HuH-7 (cell line): Measurements from ENCODE around the gene CDSN.

Experiments
- DNase-seq: peaks from one replicate; pipeline ENCODE4 v3.0.0; 2011; ENCODE audit warnings: low spot score

The CDSN gene

DNA sequence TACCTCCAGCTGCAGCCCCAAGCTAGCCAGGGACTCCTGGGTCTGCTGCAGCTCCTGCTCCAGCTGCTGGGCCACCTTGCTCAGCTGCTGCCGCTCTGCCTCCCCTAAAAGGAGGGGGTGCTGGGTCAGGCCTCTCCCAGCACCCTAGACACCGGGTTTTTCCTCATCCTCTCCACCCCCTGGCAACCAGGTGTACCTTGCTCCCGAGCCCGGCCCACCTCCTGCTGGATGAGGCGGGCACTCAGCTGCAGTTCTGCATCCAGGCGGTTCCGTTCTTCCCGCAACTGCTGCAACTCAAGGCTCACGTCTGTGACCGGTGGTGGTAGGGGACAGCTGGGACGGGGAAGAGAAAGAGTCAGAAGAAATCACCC, 24.7 kb upstream of the CDSN start:
- no peak for DNase-seq

DNA sequence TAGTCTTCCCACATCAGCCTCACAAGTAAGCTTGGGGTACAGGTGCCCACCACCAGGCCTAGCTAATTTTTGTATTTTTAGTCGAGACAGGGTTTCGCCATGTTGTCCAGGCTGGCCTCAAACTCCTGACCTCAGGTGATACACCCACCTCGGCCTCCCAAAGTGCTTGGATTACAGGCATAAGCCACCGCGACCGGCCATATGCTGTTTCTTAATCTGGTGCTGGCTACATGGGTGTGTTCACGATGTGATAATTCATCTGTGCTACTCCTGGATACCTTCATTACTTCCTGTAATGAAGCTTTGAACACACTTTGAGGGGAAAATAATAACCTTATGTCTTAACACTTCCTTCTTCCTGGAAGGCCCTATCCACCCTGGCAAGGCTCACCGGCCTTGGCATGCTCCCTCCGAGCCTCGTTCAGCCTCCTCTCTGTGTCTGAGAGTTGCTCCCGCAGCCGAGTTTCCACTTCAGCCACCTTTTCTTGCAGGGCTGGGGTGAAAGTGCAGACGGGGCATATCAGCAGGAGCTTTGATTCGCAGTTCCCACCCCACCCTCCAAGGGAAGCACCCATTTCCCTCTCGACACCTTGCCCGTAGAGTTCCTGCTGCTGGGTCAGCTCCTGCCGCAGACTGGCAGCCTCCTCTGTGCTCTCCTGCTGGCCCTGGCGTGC, 24.2 kb upstream of the CDSN start:
- no peak for DNase-seq

DNA sequence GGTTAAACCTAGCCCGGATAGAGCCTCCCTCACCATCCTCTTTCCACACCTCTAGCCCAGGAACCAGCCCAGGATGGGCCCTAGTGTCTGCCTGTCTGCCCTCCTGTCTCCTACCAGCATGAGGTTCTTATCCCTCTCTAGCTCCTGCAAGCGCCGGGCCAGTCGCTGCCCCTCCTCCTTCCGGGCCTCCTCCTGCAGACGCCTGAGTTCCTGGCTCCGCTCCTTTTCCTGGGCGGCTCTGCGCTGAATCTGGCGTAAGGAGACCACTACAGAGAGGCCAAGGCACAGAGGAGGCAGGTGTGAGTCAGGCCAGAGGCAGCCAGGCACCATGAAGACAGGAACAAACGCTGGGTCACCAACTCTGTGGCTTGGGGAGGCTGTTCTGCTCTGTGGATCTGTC, 22.9 kb upstream of the CDSN start:
- DNase-seq: no peak

DNA sequence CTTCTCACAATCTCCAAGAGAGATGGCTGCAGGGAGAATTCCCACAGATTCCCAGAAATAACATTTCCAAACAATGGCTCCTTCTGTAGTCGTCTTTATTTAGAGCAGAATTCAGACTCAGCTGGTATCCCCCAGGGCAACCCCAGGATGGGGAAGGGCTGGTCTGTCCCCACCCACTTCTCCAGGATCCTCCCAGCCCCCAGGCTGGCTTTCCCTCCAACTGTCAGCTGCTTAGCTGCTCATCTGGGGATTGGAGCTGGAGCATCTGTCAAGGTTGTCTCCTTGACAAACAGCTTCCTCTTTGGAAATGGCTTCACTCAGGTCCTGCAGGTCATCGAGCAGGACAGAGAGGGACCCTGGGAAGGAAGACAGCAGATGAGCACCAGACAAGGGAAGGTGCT, 22.1 kb upstream of the CDSN start:
- DNase-seq: no peak

DNA sequence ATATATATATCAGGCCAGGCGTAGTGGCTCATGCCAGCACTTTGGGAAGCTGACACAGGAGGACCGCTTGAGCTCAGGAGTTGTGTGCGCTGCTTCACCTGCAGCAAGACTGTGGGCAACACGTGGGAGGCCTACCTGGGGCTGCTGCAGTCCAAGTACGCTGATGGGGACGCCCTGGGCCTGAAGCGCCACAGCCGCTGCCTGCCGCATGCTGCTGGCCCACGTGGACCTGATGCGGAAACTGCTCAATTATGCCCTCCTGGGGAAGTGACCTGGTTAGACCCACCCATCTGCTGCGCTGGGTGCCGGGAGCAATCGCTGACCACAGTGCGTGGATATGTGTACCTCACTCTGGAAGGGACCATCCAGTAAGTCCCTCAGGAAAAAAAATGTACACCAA, 20.4 kb upstream of the CDSN start:
- DNase-seq: no peak

DNA sequence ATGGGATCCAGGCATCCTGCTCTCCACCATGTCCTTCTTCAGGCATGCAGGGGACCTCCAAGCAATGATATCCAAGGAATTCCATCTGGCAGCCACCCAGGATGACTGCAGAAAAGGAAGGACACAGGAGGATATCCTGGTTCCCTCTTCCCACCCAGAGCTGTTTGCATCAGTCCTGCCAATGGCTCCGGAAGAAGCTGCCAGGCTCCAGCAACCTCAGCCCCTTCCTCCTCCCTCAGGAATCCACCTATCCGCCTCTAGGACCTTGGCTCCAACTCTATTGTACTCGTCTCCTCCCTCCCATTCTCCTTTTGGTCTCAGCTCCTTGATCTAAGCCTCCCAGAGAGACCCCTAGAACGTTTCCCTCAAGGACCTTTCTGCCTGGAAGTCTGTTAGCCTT, 19.4 kb upstream of the CDSN start:
- no peak for DNase-seq

DNA sequence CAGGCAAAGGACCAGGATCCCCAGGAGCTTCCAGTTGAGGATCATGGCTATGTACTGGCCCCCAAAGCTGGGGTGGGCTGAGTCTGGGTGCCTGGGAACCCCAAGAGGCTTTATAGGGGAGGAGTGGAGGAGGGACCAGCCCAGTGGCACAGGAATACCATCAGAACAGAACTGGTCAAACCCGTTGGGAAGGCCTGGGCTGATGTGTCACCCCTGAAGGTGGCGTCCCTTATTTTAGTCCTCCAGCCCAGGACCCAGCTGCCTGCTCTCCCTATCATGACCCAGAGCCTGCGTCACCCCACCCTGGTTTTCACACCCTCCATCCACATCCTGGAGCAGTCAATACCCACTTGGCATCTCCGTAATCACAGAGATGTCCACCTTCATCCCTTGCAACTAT, 18.7 kb upstream of the CDSN start, which contains the start of gene PSORS1C2:
Gene PSORS1C2, minus strand, starts transcription at position 85 of the 400 bp plus-strand sequence. Its CDS starts 40 bp downstream, at position 45.
- no peak for DNase-seq

DNA sequence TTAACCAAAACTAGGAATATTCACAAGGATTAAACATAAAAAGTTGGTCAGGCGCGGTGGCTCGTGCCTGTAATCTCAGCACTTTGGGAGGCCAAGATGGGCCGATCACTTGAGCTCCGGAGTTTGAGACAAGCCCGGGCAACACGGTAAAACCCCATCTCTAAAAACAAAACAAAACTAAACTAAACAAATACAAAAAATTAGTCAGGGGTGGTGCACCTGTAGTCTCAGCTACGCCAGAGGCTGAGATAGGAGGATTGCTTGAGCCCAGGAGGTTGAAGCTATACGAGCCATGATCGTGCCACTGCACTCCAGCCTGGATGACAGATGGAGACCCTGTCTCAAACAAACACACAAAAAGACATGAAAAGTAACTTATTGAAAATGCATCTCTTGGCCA, 15.5 kb upstream of the CDSN start:
- DNase-seq: no peak

DNA sequence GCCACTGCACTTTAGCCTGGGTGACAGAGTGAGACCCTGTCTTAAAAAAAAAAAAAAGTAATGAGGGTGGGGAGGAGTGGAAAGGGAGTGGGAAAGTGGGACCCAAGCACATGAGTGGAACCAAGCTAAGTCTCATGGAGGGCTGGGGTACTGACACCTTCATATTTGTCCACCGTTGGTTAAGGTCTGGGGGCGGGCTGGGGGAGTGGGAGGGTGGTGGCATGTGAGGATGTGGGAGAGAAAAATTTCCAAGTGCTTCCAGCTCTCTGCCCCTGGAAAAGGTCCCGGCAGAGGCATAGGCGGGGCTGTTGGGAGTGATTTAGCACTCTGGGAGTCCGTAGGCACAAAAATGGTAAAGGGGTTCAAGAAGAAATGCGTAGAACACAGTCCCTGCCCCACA, 12.6 kb upstream of the CDSN start:
- DNase-seq: no peak

DNA sequence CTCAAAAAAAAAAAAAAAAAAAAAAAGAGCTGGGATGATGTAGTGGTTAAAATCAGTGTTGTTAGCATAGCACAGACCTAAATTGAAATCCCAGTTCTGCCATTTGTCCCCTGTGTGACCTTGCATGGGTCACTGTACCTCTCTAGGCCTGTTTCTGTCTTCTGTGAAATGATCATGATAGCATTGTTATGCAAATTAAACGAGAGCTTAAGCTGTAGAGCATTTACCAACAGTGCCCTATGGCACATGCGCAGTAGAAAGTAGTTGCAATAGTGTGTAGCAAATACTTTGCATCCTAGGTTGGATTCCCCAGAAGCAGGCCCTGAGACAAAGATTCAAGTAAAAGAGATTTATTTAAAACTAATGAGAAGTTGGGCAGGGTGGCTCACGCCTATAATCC, 11.3 kb upstream of the CDSN start:
- DNase-seq: no peak

DNA sequence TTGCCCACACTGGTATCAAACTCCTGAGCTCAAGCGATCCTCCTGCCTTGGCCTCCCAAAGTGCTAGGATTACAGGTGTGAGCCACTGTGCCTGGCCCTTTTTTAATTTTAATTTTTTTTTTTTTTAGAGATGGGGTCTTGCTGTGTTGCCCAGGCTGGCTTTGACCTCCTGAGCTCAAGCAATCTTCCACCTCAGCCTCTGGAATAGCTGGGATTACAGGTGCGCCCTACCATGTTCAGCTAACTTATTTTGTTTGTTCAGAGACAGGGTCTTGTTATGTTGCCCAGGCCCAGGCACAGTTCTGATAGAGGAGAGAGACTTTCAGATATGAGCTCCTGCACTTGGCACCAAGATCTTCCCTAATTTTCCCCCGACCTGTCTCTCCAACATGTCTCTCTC, 10.5 kb upstream of the CDSN start:
- DNase-seq: no peak

DNA sequence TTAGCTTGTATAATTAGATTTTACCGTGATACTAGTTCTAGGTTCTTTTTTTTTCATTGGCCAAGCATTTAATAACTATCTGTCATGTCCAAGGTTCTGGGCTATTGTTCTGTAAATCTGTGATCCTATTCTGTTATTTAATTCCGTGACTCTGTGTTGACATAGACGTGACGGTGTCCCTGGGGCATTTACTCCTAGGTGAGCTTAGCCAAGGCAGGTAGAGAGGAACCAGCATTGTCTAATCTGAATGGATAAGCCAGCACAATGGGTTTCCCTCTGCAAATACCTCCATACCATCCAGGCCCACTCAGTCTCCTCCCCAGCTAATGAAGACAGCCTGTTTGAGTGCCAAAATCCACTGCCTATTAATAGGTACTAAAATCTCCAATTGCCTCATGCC, 8.9 kb upstream of the CDSN start:
- DNase-seq: no peak

DNA sequence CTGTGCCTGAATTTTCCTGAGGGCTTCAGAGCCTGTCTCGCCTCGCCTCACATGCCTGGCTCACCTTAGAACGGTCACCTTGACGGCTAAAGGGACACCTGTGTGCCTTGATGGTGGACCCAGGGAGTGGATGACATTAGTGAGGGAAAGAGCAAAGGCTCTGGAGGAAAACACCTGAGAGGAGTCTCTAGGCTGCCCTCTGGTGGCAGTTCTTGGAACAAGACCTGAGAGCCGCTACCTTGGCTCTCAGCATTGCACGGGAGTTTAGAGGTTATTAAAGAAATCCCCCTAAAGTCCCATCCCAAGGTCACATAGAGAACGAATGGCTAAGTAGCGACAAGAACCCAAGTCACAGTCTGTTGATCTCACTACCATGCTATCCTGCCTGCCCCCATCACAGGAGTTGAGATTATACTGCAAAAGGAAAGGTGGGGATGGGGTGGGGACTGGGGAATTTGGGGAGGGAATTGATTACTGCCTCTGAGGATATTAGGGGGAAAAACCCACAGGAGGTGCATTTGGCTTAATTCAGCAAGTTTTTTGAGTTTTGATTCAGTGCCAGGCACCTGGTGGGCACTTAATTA, 7.9 kb upstream of the CDSN start:
- DNase-seq: peak; percentile 60

DNA sequence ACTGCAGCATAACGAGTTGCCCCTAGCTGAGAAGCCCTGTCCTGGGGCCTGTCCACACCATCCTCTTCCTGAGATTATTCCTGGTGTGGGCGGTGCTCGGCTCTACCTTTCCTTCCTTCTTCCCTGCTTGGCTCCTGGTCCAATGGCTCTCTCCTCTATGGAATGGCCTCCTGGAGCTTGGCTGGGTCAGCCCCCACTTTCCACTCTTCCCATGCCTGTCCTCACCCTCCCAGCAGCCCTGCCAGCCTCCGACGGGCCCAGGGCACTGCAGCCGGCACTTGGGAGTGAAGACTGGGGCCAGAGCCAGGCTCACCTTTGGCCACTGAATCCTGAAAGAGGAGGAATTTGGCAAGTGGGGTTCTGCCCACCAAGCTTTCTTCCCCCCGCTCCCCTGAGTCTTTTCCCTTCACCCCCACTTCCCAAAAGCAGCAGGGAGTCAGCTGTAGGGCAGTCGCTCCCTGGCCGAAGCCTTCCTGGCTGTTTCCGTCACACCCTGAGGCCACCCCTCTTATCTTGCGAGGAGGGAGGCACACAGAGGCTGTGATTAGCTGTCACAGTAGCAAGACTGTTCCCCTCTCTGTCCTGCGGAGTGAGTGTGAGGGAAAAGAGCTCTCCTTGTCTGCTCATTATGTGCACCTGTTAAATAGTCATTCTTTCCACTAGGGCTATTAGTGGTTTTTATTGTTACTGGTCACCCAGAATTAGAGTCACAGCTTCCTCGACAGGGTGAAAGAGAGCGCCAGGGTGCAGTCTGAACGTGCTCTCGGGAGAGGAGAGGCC, 6.3 kb upstream of the CDSN start:
- no peak for DNase-seq

DNA sequence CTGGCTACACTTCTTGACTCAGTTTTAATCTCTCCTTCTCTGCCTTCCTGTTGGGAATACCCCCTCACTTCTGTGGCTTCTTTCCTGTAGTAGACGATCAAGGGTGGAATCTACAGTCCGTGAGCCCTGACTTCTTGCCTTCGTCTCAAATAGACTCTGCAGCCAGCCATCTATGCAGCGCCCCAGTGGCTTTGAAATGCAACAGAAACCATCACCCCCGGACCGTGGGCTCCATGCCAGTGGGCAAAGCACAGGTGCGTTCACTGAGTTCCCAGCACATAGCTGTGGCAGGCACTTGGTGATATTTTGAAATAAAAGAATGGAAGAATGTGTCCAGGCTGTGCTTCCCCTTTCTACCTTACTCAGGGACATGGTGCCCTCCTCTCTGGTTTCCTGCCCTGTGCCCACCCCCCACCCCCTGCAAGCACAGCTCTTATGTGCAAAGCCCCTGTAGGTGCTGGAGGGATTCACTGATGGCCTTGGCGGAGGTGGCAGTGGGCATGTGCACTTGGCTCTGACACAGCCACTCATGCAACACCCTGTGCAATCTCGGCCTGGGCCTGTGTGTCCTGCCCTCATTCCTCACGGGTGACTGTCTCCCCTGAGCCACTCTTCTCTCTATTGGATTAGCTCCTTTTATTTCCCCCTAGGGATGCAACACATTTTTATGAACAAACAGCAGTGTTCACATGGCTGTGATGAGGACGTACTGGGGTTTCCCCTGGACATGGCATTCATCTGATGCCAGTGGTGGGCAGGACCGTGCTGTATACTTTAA, 5.5 kb upstream of the CDSN start:
- no peak for DNase-seq

DNA sequence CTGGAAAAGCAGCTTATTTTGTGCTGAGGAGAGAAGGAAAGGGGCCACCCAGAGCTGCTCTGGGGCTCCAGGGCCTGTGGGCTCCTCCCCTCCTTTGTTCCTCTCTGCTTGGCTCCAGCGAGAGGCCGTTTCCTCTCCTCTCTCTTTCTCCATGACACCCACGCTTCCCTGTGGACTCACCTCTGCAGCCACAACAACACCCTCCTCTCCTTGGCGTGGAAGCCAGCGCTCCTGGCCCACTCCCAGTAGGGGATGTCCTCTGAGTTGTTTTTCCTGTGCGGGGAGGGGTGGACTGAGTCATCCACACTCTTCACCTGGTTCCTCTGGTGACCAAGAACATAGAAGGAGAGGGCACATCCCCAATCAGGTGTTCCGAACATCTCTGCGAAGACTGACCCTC, 4.9 kb upstream of the CDSN start:
- no peak for DNase-seq

DNA sequence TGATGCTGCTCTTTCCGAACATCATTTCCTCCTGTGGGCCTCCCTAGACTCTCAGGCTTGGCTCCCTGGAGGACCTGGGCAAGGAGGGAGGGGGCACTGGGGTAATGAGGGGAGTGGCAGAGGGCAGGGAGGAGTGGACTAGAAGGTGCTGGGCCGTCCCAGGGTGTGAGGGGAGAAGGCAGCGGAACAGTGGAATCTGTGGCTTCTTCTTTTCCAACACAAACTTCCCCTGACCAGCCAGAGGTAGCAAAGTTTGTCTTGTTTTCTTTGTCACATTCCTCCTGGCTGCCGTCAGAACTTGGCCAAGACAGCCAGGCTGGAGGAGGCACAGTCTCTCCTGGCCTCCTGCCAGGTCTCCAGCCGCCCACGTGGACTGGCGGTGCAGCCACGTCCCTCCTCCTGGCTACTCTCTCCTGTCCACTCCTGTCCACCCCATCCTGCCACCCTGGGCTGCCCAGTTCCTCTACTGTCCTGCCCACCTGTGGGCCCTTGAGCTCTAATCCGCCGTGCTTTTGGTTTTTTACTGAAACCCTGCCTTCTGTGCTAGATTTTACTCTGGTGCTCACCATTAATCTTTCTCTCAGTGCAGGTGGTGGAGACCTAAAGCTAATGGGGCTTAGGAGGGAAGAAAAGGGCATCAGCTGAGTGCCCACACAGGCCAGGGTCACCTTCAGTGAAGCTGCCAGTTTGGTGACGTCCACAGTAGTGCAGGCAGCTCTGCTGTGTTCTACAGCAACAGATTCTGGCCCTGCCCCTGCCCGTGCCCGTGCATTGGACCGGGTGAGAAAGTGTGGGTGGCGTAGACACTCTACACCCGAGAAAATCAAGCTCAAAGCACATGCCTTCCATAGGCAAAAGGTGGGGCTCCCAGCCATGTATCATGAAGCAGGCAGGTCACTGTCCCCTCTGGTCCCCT, 2.8 kb upstream of the CDSN start:
- no peak for DNase-seq

DNA sequence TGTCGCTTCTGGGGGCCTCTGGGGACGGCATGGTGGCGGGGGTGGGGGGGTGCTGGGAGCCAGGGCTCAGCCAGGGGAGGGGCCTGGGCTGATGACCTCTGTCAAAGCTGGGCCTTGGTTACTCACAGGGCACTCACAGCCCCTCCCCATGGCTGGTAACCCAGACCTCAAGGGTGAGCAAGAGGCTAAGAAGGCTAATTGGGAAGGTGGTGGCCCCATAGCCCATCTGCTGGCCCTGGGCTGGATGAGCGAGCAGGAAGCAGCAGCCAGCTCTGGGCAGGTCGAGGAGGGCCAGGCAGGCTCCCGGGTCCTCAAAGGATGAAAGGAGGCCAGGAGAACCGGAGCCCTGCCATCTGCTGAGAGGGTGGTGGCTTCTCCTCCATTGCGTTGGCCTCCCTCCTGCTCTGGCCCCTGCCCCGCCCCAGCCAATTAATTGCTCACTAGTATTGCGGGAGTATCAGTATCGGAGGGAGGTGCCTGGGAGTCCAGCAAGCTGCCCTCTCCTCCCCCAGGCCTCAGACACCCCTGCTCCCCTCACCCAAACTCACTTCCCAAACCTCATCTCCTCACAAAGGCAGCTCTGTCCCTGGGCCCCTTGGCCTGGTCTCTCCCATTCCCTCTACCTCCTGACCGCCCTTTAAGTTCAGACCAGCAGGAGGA, 1.0 kb upstream of the CDSN start:
- DNase-seq: no peak

DNA sequence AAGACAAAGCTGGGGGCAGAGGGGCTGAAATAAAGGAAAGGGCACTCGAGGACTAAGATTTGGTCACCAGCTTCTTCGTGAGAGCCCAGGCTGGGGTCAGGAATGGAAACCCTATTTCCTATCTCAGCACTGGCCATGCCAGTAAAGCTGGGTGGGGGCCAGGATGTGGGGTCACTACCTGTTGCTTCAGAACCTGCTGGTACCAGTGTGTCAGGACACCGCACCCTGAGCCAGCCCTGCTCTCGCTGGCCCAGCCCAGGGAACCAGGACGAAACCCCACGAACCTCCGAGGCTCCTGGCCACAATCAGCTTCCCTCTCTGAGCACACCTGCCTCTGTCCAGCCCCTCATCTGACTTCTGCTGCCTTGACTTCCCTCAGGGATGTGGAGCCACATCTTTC, 2.1 kb downstream of the CDSN start:
- no peak for DNase-seq

DNA sequence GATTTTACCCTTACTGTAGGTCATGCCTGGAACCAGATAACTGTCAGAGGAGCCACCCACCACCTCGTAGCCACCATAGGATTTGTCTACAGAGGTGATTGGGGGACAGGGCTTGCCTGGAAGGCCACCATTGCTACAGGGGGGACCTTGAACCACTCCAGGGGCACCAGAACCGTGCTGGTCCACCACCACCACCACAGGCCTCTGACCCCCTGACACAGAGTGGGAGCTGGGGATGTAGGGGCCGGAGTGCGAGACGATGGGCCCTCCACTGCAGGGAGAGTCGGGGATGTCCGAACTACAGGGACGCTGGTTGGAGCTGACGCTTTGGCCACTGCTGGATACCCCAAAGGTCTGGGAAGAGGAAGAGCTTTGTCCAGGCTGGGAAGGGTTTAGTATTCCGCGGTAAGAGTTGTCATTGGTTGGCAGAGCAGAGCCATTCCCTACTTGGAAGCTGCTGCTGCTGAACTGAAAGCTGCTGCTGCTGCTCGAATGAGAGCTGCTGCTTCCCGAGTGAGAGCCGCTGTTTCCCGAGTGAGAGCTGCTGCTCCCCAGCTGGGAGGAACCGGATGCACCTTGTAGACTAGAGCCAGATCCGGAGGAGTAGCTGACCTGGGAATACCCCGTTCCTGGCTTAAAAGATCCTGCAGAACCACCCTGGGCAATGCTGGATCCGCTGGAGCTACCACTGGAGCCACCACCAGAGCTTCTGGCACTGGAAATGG, 3.4 kb downstream of the CDSN start:
- DNase-seq: no peak
